Measurements from ENCODE around the gene FIBCD1.
A peak's percentile ranks its signal among the peaks of the same experiment; 100 is the strongest.
"Not testable (repeated sequence)": the region's sequence is repeated elsewhere in the genome, so short reads cannot be mapped to it uniquely, and the experiment has no call there.

The FIBCD1 gene

GRCh38 chr9:130955947-130956621 lies 17.0 kb upstream of the FIBCD1 start:
- no peak for DNase-seq (ENCODE audit: low read depth in 1 of 2, low spot score in 1 of 2)

DNA sequence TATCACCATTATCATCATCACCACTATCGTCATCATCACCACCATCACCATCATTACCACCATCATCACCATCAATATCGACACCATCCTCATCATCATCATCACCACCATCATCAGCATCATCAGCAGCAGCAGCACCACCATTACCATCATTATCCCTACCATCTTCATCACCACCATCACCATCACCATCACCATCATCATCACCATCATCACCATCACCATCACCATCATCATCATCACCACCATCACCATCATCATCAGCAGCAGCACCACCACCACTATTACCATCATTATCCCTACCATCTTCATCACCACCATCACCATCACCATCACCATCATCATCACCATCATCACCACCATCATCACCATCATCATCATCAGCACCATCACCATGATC lies 15.9 kb upstream of the FIBCD1 start:
- DNase-seq (ENCODE audit: low read depth in 1 of 2, low spot score in 1 of 2) = not testable (repeated sequence)

DNA sequence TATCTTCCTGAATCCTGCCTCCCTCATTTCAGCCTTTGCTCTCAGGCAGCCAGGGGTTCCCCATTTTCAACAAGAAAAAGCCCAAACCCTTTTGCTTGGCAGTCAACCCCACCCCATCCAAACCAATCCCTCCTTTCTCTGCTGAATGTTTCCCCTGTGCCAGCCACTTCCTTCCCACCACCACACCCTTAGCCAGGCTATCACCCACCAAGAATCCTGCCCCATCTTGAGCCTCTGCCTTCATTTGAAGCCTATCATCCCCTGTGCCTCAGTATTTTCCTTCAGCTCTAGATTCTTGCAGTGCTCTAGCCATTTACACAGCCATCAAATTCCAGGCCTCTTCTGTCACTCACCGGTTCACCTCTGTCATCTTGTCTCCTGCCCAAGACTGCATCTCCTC lies 15.3 kb upstream of the FIBCD1 start:
- DNase-seq (ENCODE audit: low read depth in 1 of 2, low spot score in 1 of 2) = no peak

- no peak for DNase-seq (ENCODE audit: low read depth in 1 of 2, low spot score in 1 of 2)
Observed at GRCh38 chr9:130952065-130952762, 13.2 kb upstream of the FIBCD1 start.

DNA sequence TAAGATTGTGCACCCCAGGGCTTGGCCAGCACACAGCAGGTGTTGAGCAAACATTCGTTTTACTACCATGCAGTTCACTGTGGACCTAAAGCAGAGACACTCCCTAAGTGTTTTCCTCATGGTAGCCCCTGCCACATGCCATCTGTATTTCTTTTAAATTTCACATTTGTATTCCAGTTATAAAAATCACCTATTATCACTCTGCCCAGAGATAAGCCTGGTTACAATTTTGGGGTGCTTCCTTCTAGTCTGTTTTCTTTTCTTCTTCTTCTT lies 10.9 kb upstream of the FIBCD1 start:
- no peak for DNase-seq (ENCODE audit: low read depth in 1 of 2, low spot score in 1 of 2)

DNA sequence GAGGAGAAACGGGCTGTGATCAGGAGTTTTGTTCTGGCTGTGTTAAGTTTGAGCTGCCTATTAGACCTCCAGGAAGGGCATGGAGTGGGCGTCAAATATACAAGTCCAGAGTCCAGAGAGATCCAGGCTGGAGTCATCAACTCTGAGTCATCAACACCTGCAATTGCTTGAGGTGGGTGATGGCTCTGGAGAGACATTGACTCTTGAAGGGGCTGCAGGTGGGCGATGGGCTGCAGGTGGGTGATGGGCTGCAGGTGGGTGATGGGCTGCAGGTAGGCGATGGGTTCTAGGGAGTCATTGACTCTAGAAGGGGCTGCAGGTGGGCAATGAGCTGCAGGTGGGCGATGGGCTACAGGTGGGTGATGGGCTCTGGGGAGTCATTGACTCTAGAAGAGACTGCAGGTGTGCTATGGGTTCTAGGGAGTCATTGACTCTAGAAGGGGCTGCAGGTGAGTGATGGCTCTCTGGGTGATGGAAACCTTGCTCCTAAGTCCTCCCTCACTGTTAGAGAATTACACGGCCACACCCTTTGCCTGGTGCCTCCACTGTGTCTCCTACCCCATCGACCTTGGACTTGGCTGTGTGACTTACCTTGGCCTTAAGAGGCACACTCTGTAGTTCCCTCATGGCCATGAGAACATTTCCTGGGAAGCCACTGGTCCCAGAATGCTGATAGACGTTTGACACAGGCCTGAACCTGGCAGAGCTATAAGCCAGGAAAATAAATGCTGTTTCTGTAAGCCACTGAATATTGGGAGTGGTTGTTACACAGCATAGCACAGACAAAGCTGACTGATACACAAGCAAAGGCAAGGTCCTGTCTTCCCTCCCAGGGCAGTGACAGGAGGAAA lies 10.4 kb upstream of the FIBCD1 start:
- no peak for DNase-seq (ENCODE audit: low read depth in 1 of 2, low spot score in 1 of 2)

- no peak for DNase-seq (ENCODE audit: low read depth in 1 of 2, low spot score in 1 of 2)
Observed at GRCh38 chr9:130948266-130948665, 9.2 kb upstream of the FIBCD1 start.

- no peak for DNase-seq (ENCODE audit: low read depth in 1 of 2, low spot score in 1 of 2)
Observed at GRCh38 chr9:130947618-130948140, 8.6 kb upstream of the FIBCD1 start.

DNA sequence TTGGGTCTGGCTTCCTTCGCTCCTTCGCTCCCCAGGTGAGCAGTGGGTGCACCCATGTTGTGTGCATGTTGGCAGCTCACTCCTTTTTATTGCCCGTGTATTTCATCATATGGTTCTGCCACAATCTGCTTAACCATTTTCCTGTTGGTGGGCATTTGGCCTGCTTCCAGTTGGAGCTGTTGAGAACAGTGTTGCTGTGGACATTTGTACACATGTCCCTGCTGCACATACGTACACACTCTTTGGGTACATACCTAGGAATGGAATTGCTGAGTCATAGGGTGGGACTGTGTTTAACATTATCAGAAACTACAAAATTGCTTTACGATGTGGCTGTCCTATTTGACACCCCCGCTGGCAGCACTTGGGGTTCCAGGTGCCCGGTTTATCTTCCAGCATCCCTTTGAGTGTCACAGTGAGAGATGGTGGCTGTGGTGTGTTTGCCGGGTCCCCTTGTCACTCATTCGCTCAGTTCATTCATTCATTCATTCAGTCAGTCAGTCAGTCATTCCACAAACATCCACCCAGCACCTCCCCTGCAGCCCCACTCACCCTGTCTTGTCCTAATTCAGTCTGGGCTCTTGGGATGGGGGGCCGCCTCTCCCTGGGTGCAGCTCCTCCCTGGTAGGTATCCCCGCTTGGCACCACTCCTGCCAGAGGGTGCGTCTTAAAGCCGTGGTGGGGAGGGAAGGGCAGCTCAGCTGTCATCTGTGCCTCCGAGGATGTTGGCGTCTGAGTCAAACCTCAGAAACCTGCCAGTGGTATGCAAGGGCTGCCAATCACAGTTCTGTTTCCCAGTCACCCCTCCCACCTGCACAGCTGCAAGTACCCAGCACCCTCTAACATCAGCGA lies 7.9 kb upstream of the FIBCD1 start:
- no peak for DNase-seq (ENCODE audit: low read depth in 1 of 2, low spot score in 1 of 2)

DNA sequence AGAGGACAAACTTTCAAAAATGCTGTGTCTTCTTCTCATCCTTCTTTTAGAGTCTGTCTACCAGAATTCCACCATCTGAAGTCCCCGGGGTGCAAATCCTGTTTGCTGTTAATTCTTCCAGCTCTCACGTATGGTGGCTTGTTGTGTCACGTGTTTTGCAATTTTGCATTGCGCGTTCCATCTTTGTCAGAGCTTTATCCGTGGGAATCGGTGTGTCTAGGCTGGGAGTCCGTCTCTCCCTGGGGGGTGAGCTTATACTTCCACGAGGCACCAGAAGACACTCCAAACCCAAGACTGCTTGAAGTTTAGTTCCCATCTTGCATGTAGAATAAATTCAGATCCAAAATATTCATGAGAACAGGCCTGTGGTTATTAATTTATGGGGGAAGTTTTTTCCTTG lies 6.1 kb upstream of the FIBCD1 start:
- DNase-seq (ENCODE audit: low read depth in 1 of 2, low spot score in 1 of 2) = no peak

DNA sequence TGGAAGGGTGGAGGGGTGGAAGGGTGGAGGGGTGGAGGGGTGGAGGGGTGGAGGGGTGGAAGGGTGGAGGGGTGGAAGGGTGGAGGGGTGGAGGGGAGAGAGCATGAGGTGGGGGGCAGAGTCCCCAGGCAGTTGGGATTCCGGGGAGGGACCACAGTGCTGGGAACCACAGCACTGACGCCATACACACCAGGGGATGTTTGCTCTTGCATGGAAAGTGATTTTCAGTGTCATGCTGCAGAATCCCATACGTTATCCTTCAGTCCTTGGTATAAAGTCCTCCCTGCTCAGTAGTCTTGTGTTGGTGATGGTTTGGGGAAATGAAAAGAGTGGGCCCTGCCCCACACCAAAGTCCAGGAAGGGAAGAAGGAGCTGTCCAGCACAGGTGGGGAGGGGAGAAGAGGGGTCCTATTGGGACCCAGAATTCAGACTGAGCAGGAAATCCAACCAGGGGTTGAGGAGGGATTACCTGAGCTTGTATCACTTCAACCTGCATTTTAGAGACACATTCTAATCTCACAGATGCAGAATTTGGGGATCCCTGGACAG lies 5.5 kb upstream of the FIBCD1 start:
- DNase-seq (ENCODE audit: low read depth in 1 of 2, low spot score in 1 of 2) = no peak

GRCh38 chr9:130943777-130944176 lies 4.7 kb upstream of the FIBCD1 start:
- no peak for DNase-seq (ENCODE audit: low read depth in 1 of 2, low spot score in 1 of 2)

- no peak for DNase-seq (ENCODE audit: low read depth in 1 of 2, low spot score in 1 of 2)
Observed at GRCh38 chr9:130943221-130943620, 4.2 kb upstream of the FIBCD1 start.

- no peak for DNase-seq (ENCODE audit: low read depth in 1 of 2, low spot score in 1 of 2)
Observed at GRCh38 chr9:130942679-130943078, 3.6 kb upstream of the FIBCD1 start.

DNA sequence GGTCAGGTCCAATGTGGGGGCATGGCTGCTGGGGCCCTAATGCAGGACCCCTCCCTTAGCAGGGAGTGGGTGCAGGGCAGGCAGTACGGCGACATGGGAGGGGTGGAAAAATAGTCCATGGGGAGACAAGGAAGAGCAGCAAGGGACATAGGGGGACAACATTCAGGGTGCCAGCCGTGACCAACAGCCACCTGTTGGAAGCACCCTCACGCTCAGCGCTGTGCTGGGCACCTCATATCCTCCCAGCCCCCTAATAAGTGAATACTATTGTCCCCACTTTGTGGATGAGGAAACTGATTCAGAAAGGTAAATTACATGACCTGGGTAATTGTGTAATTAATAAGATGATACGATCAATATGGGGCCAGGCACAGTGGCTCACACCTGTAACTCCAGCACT lies 3.0 kb upstream of the FIBCD1 start:
- DNase-seq (ENCODE audit: low read depth in 1 of 2, low spot score in 1 of 2) = no peak

DNA sequence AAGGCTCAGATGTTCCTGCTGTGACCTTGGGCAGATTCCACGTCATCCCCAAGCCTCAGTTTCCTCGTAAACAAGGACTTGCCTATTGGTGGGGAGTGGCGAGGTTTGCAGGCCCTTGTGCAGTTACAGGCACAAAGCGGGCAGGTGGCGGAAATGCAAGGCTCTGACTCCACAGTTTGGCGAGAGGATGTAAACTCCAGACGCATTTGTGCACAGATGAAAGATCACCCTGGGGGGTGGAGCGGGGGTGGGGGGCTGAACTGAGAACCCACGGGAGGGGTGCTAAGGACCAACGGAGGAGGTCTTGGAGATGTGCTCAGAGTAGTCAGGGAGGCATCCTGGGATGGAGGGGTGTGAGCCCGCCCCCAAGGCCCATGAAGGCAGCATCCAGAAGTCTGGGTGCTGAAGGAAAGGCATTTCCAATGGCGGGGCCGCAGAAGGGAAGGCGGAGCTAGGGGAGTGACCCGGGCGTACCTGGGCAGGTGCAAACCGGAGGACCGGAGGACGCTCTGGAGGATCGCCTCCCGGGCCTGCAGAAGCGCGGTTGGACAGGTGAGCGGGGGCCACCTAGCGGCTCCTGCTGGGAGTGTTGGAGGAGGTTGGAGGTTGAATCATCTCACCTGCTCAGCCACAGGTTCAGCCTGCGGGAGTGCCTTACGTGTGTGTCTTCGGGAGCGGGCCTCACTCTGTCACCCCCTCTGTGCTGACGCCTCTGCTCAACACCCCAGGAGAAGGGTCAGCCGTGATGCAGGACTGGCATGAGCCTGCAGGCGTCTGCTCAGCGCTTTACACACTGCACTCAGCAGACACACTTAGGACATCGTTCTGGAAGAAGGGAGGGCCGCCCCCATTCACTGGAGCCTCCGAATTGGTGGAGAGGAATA lies 1.9 kb upstream of the FIBCD1 start:
- DNase-seq (ENCODE audit: low read depth in 1 of 2, low spot score in 1 of 2) = peak; percentile 62

GRCh38 chr9:130940027-130940549 lies 1.0 kb upstream of the FIBCD1 start:
- no peak for DNase-seq (ENCODE audit: low read depth in 1 of 2, low spot score in 1 of 2)

GRCh38 chr9:130939405-130940026 lies 469 bp upstream of the FIBCD1 start:
- no peak for DNase-seq (ENCODE audit: low read depth in 1 of 2, low spot score in 1 of 2)

GRCh38 chr9:130938184-130938651 lies 829 bp downstream of the FIBCD1 start:
- DNase-seq (ENCODE audit: low read depth in 1 of 2, low spot score in 1 of 2) = no peak
